GM19238 (cell line): ENCODE results near the gene ENTREP1.
"Not testable (repeated sequence)": the region's sequence is repeated elsewhere in the genome, so short reads cannot be mapped to it uniquely, and the experiment has no call there.

Source experiments
- DNase-seq: peaks from one replicate; pipeline ENCODE4 v3.0.0; 2011; ENCODE audit warnings: low spot score; ENCODE audit not compliant: insufficient read length

The ENTREP1 gene

DNA sequence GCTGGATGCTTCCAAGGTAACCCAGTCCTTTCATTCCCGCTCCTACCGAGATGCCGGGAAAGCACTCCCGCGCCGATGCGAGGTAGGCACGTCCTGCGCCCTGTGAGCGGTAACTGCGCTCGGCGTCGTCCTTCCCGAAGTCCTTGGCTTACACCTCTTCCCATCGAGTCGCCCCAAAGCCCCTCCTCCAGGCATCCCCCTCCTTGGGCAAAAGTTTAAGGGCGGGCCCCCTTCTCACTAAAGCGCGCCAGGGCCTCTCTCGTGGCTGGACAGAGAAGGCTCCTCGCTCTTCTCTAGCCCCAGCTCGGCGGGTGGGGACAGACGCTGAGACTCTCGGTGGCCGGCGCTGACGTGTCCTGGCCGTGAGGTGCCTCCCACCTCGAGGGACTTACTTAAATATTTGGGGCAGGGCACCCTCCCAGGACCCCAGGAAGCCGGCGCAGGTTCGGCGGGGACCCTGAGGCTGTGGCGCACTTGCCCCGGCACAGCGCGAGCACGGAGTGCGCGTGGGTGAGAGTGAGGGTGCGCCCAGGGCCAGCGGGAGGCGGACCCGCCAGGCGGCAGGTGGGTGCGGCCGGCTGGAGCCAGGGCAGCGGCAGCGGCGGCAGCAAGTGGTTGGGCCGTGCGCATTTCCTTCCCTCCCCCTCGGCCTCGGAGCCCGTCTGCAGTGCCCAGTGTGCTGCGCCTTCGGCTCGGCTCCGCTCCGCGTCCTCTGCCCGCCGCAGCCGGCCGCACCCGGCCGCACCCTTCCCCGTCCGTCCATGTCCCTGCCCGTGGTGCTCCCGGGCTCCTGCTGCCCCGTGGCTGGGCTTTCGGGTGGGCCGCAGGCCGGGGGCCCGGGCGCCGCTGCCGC is at the start of gene ENTREP1:
Gene ENTREP1, plus strand, starts transcription at position 667 of the 853 bp plus-strand sequence. Its CDS starts 95 bp downstream, at position 762.
- no peak for DNase-seq

- no peak for DNase-seq
Measured at GRCh38 chr9:69276775-69277174, 48.2 kb upstream of the ENTREP1 start.

DNA sequence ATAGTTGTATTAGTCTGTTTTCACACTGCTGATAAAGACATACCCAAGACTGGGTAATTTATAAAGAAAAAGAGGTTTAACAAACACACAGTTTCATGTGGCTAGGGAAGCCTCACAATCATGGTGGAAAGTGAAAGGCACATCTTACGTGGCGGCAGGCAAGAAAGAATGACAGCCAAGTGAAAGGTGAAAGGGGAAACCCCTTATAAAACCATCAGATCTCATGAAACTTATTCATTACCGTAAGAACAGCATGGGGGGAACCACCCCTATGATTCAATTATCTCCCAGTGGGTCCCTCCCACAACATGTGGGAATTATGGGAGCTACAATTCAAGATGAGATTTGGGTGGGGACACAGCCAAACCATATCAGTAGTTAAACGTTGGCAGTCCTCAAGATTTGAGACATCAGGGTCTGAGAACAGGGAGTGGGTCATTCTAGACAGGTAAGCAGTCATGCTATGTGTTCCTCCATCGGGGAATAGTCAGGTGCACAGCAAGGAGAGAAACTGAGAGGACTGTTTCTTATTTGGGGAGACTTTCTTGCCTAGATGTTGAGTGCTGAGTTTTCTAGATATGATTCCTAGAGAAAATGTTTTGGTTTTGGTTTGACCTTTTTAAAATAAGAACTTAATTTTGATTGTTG is 45.8 kb upstream of the ENTREP1 start:
- DNase-seq = no peak

DNA sequence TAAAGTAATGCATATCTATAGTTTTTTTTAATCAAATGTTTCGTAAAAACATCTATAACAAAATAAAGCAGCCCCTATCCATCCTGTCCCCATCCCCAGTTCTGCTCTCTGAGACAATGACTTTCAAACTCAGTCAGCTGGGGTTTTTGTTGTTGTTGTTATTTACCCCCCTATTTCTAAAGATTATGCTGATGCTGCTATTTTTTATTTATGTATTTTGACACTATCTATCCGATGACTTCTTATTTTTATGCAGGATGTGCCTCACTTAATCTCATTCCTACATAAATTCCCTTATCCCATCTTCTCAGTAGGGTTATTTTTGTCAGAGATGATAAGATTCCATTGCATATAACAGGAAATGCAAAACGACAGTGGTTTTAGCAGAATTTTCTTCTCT is 45.3 kb upstream of the ENTREP1 start:
- DNase-seq = no peak

DNA sequence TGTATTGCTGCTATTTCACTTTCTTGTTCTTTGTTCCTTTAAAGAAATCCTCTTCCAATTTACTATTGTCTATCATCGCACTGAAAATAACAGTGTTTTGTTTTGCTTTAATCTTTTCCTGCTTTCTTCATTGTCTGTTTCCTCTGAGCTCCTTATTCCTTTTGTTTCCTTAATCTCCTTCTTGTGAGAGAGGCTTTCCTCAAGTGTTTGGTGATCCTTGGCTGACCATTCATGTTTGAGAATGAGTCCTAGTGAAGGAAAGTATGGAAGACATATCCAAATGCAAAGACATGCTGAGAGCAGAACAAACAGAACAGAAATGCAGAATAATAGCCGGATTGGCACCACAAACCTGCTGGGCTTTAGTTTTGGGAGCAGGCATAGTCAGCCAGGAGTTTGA is 42.0 kb upstream of the ENTREP1 start:
- DNase-seq = no peak

DNA sequence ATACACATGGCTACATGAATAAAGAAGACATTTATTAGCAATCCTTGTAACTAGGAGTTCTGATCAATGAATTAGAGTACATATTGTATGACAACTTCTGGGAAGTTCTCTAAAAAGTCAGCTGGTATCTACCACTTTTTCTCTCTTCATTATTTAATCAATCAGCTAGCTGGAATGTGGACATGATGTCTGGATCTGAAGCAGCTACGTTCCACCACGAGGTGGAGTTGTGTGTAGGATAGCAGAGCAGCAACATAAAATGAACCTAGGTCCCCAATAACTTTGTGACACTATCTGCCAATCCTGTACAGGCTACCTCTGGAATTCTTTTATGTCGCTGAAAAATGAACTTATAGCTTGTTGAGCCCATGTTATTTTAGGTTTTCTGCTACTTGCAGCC is 32.9 kb upstream of the ENTREP1 start:
- DNase-seq = no peak

GRCh38 chr9:69293156-69293555 is 31.9 kb upstream of the ENTREP1 start:
- DNase-seq = no peak

- no peak for DNase-seq
Measured at GRCh38 chr9:69295872-69296552, 29.0 kb upstream of the ENTREP1 start.

DNA sequence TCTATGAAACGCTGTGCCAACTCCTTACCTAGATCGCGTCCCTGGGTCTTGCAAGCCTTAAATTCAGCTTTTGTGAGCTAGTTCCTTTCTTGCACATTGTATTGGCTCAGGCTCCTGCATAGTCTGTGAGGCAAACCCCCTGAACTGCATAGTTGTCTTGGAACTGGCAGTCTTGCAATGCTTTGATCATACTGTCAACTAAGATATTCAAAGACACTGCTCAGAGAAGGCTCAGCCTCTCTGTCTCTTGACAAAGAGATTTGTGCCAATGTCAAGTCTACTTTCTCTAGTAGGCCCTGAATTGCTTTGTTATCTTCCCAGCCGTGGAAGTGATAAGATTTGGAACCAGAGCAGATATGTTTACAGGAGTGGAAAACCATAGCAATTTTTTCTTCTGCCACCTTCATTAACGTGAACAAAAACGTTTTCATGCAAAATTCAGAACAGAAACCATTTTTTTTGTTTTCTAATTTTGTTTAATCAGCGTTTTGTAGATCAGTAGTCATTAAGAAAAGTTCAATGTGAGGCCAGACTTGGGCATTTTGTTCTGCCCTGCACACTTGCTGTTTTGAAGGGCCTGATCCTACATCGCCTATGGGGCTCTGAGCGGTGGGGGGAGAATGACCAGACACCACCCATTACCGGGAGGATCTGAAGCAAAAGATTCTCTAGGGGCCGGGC is 27.6 kb upstream of the ENTREP1 start:
- DNase-seq = no peak

- no peak for DNase-seq
Measured at GRCh38 chr9:69299315-69299714, 25.7 kb upstream of the ENTREP1 start.

GRCh38 chr9:69299826-69300225 is 25.2 kb upstream of the ENTREP1 start:
- DNase-seq = no peak

- DNase-seq = no peak
Measured at GRCh38 chr9:69303331-69303730, 21.7 kb upstream of the ENTREP1 start.

DNA sequence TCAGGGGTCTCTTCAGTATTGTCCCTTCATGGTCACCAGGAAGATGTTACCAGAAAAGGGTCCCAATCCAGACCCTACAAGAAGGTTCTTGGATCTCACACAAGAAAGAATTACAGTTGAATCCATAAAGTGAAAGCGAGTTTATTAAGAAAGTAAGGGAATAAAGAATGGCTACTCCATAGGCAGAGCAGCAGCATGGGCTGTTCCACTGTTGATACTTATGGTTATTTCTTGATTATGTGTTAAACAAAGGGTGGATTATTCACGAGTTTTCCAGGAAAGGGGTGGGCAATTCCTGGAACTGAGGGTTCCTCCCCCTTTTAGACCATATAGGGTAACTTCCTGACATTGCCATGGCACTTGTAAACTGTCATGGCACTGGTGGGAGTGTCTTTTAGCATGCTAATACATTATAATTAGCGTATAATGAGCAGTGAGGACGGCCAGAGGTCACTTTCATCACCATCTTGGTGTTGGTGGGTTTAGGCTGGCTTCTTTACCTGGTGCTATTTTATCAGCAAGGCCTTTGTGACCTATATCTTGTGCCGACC is 18.0 kb upstream of the ENTREP1 start:
- not testable (repeated sequence) for DNase-seq

DNA sequence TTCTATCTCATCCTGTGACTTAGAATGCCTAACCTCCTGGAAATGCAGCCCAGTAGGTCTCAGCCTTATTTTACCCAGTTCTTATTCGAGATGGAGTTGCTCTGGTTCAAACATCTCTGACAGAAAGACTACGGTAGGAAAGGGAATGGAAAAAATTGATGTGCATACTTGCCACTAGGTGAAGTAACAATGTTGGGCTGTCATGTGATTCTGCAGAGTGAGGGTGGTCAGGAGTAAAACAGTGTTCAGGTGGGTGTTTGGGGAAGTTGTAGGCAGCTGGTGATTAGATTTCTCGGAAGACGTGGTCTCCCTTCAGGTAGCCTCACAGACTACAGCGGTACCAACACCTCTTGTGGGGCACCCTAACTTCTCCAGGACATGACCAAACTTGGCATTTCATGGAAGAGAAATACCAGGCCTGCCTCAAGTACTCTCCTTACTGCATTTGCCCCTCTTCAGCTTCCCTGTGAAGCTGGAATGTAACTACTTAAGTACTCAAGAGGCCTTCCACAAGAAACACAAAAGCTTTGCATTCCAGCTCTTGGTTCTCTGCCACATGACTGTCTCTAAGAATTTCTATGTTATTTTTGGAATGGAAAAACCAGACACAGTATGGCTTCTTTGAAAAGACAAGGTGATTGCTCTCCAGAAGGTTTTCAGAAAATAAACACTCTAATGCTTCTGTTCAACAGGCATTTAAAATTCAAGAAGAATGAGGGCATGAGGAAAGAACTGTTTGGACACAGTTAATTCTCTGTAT is 17.4 kb upstream of the ENTREP1 start:
- DNase-seq = no peak

- no peak for DNase-seq
Measured at GRCh38 chr9:69308206-69308931, 16.6 kb upstream of the ENTREP1 start.

- DNase-seq = no peak
Measured at GRCh38 chr9:69313175-69313574, 11.8 kb upstream of the ENTREP1 start.

GRCh38 chr9:69314547-69314946 is 10.5 kb upstream of the ENTREP1 start:
- DNase-seq = no peak

GRCh38 chr9:69317081-69317480 is 7.9 kb upstream of the ENTREP1 start:
- DNase-seq = no peak

- DNase-seq = no peak
Measured at GRCh38 chr9:69317894-69318293, 7.1 kb upstream of the ENTREP1 start.
